NCI-H748 (cell line): ENCODE measurements around the gene BCAS3.
"Not testable (repeated sequence)": the region's sequence is repeated elsewhere in the genome, so short reads cannot be mapped to it uniquely, and the experiment has no call there.

Experiments
- DNase-seq: peaks from one replicate; lab custom pipeline; 2025; ENCODE audit not compliant: unreplicated experiment; lab: John Stamatoyannopoulos, UW

BCAS3 gene

DNA sequence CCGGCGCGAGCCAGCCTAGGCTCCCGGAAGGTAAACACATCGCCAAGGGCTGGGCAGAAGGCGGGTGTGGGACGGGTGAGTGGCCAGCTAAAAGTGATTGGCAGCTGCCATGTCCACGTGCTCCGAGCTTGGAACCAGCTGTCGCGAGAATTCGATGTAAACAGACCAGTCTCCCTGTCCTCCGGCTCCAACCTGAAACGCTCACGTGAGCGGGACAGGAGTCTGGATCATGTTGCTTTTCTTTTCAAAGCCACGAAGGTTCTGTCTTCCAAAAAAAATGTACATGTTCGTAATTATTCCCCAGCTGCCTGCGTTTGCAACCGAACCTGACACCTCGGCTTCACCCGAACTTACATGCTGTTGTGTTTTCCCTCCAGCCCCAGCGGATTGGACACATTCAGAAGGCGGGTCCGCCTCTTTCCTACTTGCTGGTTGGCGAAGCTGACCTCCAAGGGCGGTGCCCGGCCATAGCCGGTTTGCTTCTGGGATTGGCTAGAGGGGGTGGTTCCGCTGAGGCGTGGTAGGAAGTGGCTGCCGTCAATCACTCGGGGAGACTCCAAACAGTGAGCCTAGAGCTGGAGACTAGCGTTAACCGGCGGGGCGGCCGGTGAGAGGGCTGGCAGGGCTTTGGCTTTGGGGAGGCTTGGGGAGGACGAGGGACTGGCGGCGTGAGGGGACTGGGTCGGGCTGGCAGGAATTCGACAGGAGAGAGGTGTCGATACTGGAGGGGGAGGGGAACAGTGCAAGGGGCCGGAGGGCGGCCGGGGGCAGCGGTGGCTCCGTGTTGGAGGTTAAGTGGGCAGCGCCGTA is at the start of gene BCAS3:
BCAS3 (plus strand) TSS at position 544 of the 810 bp plus-strand sequence.
- peak; percentile 99 for DNase-seq

DNA sequence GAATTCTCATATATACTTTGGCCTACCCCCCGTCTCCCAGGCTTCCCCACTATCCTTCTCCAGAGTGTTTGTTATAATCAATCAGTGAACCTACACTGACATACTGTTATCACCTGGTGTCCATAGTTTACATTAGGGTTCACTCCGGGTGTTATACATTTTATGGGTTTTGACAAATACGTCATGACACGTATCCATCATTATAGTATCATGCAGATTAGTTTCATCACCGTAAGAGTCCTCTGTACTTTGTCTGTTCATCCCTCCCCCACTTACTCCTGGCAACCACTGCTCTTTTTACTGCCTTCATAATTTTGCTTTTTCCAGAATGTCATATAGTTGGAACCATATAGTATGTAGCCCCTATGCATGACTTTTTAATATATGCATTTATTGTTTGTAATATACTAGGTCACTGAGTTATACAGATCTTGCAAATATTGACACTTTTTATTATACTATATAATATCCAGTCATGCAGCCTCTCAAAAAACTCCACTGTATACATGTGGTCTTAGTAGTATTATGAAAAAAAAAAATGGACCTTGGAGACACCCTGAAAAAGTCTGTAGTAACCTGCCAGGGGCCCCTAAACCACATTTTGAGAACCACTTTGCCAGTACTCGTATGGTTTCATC is 49.3 kb upstream of the BCAS3 start:
- DNase-seq = no peak

DNA sequence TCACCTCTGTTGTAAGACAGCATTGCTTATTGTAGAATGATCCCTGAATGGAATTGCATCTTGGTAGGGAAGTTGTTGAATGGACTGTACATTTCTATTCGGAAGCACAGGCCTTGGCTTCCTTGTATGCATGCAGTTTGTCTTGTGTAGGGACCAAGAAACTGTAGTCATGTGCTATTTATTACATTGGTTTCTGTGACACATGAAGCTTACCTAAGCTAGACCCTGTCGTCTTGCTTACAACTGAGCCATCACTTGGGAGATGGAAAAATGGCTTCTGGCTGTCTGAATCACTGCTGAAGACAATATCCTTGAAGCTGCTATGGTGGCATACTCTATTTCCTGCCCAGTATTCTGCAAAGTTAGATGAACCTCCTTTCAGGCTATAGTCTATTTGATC is 48.5 kb upstream of the BCAS3 start:
- DNase-seq = no peak

- DNase-seq = no peak
Measured at GRCh38 chr17:60630352-60630751, 47.3 kb upstream of the BCAS3 start.

DNA sequence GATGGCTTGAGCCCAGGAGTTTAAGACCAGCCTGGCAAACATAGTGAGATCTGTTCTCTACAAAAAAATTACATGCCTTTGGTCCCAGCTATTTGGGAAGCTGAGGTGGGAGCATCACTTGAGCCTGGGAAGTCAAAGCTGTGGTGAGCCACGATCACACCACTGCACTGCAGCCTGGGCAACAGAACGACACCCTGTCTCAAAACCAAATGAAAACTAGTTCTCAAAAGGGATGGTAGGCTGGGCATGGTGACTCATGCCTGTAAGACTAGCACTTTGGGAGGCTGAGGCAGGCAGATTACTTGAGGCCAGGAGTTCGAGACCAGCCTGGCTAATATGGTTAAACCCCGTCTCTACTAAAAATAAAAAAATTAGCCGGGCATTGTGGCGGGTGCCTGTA is 46.5 kb upstream of the BCAS3 start:
- no peak for DNase-seq

GRCh38 chr17:60637683-60638082 is 40.0 kb upstream of the BCAS3 start:
- no peak for DNase-seq

- DNase-seq = no peak
Measured at GRCh38 chr17:60639019-60639330, 38.7 kb upstream of the BCAS3 start.

GRCh38 chr17:60640503-60640902 is 37.1 kb upstream of the BCAS3 start:
- no peak for DNase-seq

DNA sequence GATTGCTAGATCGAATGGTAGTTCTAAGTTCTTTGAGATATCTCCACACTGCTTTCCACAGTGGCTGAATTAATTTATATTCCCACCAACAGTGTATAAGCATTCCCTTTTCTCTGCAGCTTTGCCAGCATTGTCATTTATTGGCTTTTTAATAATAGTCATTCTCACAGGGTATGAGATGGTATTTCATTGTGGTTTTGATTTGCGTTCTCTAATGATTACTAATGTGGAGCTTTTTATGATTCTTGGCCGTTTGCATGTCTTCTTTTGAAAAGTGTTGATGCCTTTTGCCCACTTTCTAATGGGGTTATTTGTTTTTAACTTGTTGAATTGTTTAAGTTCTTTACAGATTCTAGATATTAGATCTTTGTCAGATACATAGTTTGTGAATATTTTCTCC is 36.5 kb upstream of the BCAS3 start:
- no peak for DNase-seq

DNA sequence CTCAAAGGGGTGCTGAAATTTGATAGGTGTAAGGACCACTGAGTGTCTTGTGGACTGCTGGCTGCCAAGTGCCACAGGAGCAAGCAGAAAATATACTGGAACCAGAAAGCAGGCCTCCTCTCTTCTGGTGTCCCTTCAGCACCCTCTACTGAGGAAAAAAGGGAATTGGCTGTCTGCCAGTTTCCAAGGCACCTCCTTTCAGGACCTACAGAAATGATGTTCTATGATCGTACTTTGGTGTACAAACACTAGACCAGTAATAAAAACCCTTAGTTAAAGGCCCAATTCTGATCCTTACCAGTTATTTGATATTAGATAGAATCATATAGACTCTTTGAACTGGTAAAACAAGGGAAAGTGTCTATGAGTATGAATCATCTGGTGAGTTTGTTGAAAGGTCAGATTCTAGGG is 35.8 kb upstream of the BCAS3 start:
- peak; percentile 82 for DNase-seq

DNA sequence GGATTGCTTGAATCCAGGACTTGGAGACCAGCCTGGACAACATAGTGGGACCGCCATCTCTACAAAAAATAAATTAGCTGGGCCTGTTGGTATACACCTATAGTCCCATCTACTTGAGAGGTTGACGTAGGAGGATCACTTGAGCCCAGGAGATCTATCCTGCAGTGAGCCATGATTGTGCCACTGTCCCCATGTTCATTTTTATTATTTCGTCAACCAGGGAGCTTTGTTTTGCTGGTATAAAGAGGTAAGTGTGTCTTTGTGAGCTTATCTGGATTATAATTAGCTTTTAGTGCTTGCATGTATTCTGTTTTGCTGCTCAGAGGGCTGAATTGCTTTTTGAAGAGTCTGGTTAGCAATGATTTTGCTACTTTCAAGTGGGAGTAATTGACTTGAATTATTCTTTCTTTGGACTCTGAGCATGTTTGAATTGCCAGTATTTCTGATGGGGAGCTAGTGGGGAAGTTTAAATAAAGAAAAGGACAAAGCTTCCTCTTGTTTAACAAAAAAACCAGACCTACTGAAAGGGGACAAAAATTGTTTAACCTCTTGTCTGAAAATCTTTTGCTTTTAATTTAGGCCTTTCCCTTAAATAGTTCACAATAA is 31.6 kb upstream of the BCAS3 start:
- DNase-seq = peak; percentile 3

GRCh38 chr17:60646701-60647100 is 30.9 kb upstream of the BCAS3 start:
- DNase-seq = no peak

DNA sequence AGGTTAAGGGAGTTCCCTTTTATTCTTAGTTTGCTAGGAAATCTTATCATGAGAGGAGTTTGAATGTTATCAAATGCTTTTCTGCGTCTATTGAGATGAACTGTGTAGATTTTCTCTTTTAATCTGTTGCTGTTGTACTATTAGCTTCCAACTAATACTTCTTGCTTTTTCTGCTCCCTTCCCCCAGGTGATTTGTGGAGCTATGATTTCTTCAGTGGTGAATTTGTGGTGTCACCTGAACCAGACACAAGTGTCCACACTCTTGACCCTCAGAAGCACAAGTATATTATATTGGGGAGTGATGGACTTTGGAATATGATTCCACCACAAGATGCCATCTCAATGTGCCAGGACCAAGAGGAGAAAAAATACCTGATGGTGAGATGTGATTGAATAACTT is 29.9 kb upstream of the BCAS3 start:
- DNase-seq = no peak

DNA sequence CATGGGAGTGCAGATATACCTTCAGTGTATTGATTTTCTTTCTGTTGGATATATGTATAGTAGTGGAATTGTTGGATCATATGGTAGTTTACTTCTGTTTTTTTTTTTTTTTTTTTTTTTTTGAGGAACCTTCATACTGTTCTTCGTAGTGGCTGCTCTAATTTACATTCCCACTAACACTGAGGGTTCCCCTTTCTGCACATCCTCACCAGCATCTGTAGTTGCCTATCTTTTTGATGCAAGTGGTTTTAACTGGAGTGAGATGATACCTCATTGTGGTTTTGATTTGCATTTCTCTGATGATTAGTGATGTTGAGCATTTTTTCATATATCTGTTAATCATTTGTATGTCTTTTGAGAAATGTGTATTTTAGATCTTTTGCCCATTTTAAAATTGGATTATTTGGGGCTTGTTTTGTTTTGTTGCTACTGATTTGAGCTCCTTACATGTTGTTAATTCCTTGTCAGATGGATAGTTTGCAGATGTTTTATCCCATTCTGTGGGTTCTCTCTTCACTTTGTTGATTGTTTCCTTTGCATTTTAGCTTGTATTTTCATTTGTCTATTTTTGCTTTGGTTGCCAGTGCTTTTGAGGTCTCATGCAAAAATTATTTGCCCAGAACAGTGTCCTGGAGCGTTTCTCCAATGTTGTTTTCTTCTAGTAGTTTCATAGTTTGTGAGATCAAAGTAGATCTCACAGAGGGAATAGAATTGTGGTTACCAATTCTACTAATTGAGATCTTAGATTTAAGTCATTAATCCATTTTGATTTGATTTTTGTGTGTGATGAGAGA is 25.0 kb upstream of the BCAS3 start:
- DNase-seq = no peak

DNA sequence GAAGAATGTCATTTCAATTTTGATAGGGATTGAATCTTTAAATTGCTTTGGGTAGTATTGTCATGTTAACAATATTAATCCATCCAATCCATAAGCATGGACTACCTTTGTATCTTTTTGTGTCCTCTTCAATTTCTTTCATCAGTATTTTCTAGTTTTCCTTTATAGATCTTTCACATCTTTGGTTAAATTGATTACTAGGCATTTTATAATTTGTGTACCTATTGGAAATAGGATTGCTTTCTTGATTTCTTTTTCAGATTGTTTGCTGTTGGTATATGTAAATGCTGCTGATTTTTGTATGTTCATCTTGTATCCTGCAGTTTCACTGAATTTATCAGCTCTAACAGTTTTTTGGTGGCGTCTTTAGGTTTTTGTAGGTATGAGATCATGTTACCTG is 24.1 kb upstream of the BCAS3 start:
- DNase-seq = no peak

GRCh38 chr17:60656499-60656898 is 21.2 kb upstream of the BCAS3 start:
- no peak for DNase-seq

DNA sequence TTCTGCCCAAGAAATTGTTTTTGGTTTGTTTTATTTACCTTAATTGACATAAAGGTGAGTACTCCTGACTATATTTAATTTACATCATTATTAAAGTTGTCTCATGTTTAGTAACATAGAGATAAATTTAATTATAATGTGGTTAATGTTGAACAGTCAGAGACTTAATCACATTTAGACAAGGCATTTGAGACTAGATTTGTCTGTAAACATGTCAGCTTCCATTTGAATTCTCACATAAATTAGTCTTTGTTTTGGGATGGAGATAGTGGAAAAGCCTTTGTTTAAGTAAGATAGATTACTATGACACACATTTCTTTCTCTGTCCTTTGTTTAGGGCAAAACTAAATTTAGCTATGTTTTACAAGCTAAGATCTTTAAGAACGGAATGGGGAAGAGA is 18.5 kb upstream of the BCAS3 start:
- DNase-seq = no peak

DNA sequence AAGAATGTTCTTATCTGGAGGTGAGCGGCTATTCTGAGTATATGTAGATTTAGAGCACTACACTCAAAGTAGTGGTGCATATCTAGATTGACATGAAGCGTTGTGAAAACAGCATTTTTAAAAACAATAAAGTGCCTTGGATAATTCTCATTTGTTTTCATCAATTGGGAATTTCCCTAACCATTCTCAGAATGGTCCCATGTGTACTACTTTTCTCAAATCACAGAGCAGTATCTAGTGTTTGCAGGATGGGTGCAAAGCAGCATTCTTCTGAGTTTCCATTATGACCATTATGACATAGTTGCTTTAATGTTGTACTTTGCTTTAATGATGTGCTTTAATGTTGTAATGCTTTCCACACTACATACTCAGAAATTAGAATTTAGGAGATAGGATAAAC is 16.2 kb upstream of the BCAS3 start:
- no peak for DNase-seq

DNA sequence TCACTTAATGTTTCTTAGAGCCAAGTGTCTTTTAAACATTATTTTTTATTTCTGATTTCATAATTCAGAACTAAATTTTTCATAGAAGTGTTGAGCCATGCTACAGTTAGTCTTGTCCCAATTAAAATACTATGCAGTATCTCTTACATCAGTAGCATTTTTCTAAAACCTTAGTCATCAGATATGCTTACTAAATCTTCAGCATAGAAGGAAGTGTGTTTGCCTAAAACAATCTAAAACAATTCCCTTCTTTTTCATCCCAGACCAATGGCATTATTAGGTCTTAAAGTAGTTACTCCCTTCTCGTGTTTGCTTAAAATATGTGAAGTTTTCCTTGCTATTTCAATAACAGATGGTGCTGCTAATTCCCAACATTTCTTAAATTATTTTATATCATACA is 13.6 kb upstream of the BCAS3 start:
- DNase-seq = no peak

DNA sequence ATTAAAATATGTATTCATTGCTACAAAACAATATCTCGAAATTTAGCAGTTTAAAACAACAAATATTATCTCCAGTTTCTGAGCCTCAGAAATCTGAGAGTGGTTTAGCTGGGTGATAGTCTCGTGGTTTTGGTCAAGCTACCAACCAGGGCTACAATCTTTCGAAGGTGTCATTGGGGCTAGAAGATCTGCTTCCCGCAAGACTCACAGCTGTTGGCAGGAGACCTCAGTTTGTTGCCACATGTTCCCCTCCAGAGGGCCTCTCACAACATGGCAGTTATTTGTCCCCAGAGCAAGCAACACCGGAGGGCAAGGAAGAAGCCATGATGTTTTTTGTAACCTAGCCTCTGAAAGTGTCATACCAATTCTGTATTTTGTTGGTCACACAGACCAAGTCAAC is 12.0 kb upstream of the BCAS3 start:
- no peak for DNase-seq

GRCh38 chr17:60668741-60669140 is 8.9 kb upstream of the BCAS3 start:
- not testable (repeated sequence) for DNase-seq

DNA sequence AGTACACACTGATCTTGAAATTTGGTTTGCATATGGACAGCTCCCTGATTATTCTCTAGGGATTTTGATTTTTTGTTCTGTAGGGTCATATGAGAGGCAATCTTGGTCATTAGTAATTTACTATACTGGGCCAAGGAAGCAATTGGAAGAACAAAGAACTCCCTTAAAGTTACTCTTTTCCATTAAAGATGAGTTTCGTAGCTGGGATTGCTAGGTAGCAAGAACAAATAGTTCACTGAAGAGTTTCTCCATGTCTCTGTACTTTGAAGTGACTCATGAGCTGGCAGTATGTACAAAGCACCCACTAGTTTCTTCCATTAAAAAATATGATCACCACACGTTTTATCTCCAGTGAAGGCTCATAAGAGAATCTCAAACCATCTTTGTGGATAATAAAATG is 6.2 kb upstream of the BCAS3 start:
- DNase-seq = no peak
